Neural cell (in vitro differentiated cells): ENCODE data around the gene RABGAP1L.

Source experiments
- CTCF ChIP-seq: fragments of 450-650 bp; IDR thresholded peaks from 2 replicates; pipeline ENCODE4 v1.5.1; 2014; ENCODE audit warnings: antibody characterized with exemption, mild to moderate bottlenecking, moderate library complexity; ENCODE audit not compliant: poor library complexity, severe bottlenecking
- EZH2 ChIP-seq: fragments of 200-600, 300-800 bp; shearing (Covaris generic), sonication (generic); IDR thresholded peaks from 2 replicates; pipeline ENCODE4 v1.6.1; 2014; ENCODE audit warnings: antibody characterized with exemption, low read length, borderline replicate concordance, mild to moderate bottlenecking; ENCODE audit not compliant: insufficient read depth, poor library complexity, severe bottlenecking
- POLR2AphosphoS5 ChIP-seq: IDR thresholded peaks from 2 replicates; pipeline ENCODE4 v1.6.1; 2012
- REST ChIP-seq: IDR thresholded peaks from 2 replicates; pipeline ENCODE4 v1.6.1; 2012; ENCODE audit warnings: borderline replicate concordance

GRCh38 chr1:174954073-174954460 is 794.7 kb downstream of the RABGAP1L start:
- TF ChIP-seq CTCF = no peak
- peak; percentile 42 for TF ChIP-seq POLR2AphosphoS5
- TF ChIP-seq REST = peak; percentile 25
- TF ChIP-seq EZH2 = no peak
